Measurements from ENCODE around the gene KREMEN1.

DNA sequence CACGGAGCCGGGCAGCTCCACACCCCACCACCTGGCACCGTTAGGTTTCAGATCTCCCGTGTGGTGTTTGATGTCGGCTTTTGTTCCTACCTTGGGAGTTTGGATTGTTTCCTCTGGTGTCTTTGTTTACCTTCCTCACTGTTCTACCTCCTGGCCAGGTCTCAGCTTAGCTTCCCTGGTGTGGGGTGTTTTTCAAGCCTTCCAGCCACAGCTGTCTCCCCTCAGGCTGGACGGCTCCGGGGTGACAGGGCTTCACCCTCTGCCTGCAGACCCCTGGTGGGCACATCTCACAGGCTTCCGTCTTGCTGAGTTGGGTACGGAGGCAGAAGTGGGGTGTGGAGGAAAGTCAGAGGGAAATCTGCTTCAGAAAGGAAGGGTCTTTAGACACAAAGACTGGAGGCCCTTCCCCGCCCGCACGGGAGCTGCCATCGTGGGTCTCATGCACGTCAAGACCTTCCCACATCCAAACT lies 73.3 kb downstream of the KREMEN1 start:
- no peak for TF ChIP-seq CTCF (IDR thresholded peaks at IDR 0.05; ENCODE audit: poor library complexity)
- no peak for TF ChIP-seq EZH2 (IDR thresholded peaks at IDR 0.05; ENCODE audit: borderline replicate concordance)
- no peak for TF ChIP-seq EZH2phosphoT487 (IDR thresholded peaks at IDR 0.05; ENCODE audit: low read depth, severe bottlenecking, unreplicated experiment)
